Stimulated activated CD8-positive, alpha-beta memory T cell treated with anti-CD3 and anti-CD28 coated beads, Interleukin-4, amount 100 ng/mL, for 1 hour (primary cell): ENCODE data around the gene ZDHHC14.

Source experiments
- DNase-seq, 2 donors: peaks; one replicate each; pipeline ENCODE4 v3.0.0-alpha.2; 2020; ENCODE audit warnings: low read depth in 2 of 2, low spot score in 1 of 2

ZDHHC14 gene

GRCh38 chr6:157613011-157613522 is 232.1 kb downstream of the ZDHHC14 start:
- no peak for DNase-seq

GRCh38 chr6:157614026-157614568 is 233.1 kb downstream of the ZDHHC14 start:
- DNase-seq = no peak

GRCh38 chr6:157615420-157615769 is 234.4 kb downstream of the ZDHHC14 start:
- DNase-seq = no peak

GRCh38 chr6:157615951-157616350 is 235.0 kb downstream of the ZDHHC14 start:
- no peak for DNase-seq

GRCh38 chr6:157620944-157621343 is 240.0 kb downstream of the ZDHHC14 start:
- no peak for DNase-seq

- no peak for DNase-seq
These were observed 240.4 kb downstream of the ZDHHC14 start for GRCh38 chr6:157621406-157621805.

GRCh38 chr6:157622427-157622826 is 241.4 kb downstream of the ZDHHC14 start:
- DNase-seq = no peak

GRCh38 chr6:157625111-157625510 is 244.1 kb downstream of the ZDHHC14 start:
- DNase-seq = no peak

GRCh38 chr6:157625764-157626163 is 244.8 kb downstream of the ZDHHC14 start:
- no peak for DNase-seq

GRCh38 chr6:157627195-157627966 is 246.4 kb downstream of the ZDHHC14 start:
- DNase-seq = no peak

- no peak for DNase-seq
These were observed 247.5 kb downstream of the ZDHHC14 start for GRCh38 chr6:157628463-157628862.

GRCh38 chr6:157629220-157629619 is 248.2 kb downstream of the ZDHHC14 start:
- DNase-seq = no peak

- DNase-seq = no peak
These were observed 249.6 kb downstream of the ZDHHC14 start for GRCh38 chr6:157630463-157631080.

GRCh38 chr6:157631412-157631811 is 250.4 kb downstream of the ZDHHC14 start:
- DNase-seq = no peak

GRCh38 chr6:157631838-157632614 is 251.0 kb downstream of the ZDHHC14 start:
- DNase-seq = no peak

GRCh38 chr6:157632821-157633220 is 251.8 kb downstream of the ZDHHC14 start:
- no peak for DNase-seq

- no peak for DNase-seq
These were observed 253.6 kb downstream of the ZDHHC14 start for GRCh38 chr6:157634546-157634945.

GRCh38 chr6:157635388-157636244 is 254.6 kb downstream of the ZDHHC14 start:
- DNase-seq = no peak

- DNase-seq = no peak
These were observed 256.5 kb downstream of the ZDHHC14 start for GRCh38 chr6:157637516-157637915.

GRCh38 chr6:157637941-157638662 is 257.1 kb downstream of the ZDHHC14 start:
- DNase-seq = no peak
